ENCODE measurements around the gene WDSUB1. TPM values are rescaled to one million over a fixed set of nuclear protein-coding genes. Genes with fewer than 3 reads are reported as not detected.

WDSUB1 gene
- total RNA-seq, 1 donor from 2014 or later, result not detected

DNA sequence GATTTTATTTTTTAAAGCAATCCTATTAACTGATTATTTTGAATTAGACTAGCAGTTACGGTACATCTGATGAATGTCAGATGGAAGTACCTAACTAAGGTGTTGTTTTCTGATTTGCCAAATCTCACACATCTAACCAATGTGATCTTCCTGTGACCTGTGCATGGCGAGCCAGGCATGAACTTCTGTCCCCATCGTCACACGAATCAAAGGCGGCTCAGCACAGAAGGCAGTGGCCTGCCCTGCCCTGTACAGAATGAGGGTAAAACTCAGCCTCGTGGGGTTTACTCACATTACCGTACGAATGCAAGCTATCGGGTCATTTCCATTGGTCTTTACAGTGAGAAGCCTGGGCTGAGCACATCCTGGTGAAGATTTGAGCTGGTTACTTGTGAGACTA lies 87.3 kb downstream of the WDSUB1 start:
- H3K4me3 ChIP-seq, result no peak overlapping the region
- DNase-seq (ENCODE audit: low spot score in 2 of 2), result no peak
- peaks cover 17 to 38% of the 10 kb centered on the region in 2 donors for H3K36me3 ChIP-seq
- TF ChIP-seq, protein P1, sequence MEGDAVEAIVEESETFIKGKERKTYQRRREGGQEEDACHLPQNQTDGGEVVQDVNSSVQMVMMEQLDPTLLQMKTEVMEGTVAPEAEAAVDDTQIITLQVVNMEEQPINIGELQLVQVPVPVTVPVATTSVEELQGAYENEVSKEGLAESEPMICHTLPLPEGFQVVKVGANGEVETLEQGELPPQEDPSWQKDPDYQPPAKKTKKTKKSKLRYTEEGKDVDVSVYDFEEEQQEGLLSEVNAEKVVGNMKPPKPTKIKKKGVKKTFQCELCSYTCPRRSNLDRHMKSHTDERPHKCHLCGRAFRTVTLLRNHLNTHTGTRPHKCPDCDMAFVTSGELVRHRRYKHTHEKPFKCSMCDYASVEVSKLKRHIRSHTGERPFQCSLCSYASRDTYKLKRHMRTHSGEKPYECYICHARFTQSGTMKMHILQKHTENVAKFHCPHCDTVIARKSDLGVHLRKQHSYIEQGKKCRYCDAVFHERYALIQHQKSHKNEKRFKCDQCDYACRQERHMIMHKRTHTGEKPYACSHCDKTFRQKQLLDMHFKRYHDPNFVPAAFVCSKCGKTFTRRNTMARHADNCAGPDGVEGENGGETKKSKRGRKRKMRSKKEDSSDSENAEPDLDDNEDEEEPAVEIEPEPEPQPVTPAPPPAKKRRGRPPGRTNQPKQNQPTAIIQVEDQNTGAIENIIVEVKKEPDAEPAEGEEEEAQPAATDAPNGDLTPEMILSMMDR (IDR thresholded peaks at IDR 0.05), result no peak
- no peaks in the 10 kb centered on the region for H3K27me3 ChIP-seq
- intact Hi-C loops (cut with DNase I), result no loop called here
- H3K9me3 ChIP-seq, result no peaks in the 10 kb centered on the region
- peaks cover 3 to 30% of the 10 kb centered on the region in 2 donors for H3K4me1 ChIP-seq
- peak overlapping the region in 1 of 2 donors; percentile 3 for H3K27ac ChIP-seq

DNA sequence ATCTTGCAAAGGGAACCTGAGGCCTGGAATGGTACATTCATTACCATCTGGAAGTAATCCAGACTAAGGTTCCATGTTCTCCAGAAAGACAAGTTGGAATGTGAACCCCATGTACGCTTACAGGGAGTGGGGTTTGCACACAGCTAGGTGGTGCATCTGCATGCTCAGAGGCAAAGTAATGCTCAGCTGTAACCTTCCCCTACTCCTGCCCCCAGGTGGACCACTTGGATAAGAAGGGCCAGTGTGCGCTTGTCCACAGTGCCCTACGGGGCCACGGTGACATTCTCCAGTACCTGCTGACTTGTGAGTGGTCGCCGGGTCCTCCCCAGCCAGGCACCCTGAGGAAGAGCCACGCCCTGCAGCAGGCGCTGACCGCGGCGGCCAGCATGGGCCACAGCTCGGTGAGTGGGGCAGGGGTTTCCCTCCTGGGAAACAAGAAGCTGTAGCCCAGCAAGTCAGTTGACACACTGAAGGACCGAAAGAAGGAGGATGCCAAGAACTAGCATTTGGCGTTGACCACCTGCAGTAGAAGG lies 90.0 kb downstream of the WDSUB1 start:
- intact Hi-C loops (cut with DNase I), result loop anchor here (2.0 kb wide), 1 partner anchor 28 kb away; no protein-coding TSS in a partner anchor
- H3K36me3 ChIP-seq, result peaks cover 20 to 40% of the 10 kb centered on the region in 2 donors
- H3K27ac ChIP-seq, result no peak overlapping the region

DNA sequence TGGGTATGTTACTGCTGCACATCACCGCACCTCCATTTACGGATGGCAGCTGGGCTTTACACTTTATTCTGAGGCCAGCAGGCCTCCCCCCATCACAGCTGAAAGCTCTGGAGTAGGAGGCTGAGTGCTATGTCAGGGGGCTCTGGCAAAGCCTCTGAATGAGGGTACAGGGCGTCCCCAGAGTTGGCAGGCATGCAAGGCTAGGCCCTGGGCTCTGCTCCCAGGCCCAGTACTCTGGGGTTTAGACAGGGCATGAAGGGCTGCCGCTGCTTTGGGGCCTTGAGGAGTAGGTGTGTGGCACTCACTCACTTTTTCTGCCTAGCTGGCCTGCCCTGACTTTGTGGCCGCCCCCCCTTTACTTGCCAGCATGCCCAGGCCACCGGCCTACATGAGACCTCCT lies 90.8 kb downstream of the WDSUB1 start:
- H3K4me1 ChIP-seq, result peaks cover 0 to 9% of the 10 kb centered on the region in 2 donors
- no peaks in the 10 kb centered on the region for H3K9me3 ChIP-seq
- TF ChIP-seq, protein P1 (IDR thresholded peaks at IDR 0.05), result no peak
- peaks cover 20 to 40% of the 10 kb centered on the region in 2 donors for H3K36me3 ChIP-seq
- H3K27ac ChIP-seq, result no peak overlapping the region
- no peak overlapping the region for H3K4me3 ChIP-seq
- no peak for DNase-seq (ENCODE audit: low spot score in 2 of 2)
- intact Hi-C loops (cut with DNase I), result loop anchor here (2.0 kb wide), 1 partner anchor 27 kb away; no protein-coding TSS in a partner anchor
- H3K27me3 ChIP-seq, result no peaks in the 10 kb centered on the region

More for the DNA sequence above, 90.0 kb downstream of the WDSUB1 start:
- Histone ChIP-seq H3K27me3 (no peaks in the 10 kb centered on the region), H3K4me3 (no peak overlapping the region), H3K4me1 (peaks cover 0 to 12% of the 10 kb centered on the region in 2 donors), H3K9me3 (no peaks in the 10 kb centered on the region)
- DNase-seq (ENCODE audit: low spot score in 2 of 2), result no peak
- TF ChIP-seq, protein P1 (IDR thresholded peaks at IDR 0.05), result no peak

DNA sequence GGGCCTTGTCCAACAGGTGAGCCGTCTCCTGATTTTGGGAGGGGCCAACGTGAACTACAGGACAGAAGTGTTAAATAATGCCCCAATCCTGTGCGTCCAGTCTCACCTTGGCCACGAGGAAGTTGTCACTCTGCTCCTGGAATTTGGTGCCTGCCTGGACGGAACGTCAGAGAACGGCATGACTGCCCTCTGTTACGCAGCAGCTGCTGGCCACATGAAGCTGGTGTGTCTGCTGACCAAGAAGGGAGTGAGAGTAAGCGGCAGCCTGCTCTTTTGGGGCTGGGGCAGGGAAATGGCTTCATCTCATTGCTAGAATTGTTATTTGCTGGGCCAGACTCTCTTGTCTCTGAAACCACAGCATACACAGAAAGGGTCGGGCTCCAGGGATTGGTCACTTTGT lies 92.3 kb downstream of the WDSUB1 start:
- Histone ChIP-seq H3K4me3 (no peak overlapping the region), H3K36me3 (peaks cover 20 to 40% of the 10 kb centered on the region in 2 donors), H3K27me3 (no peaks in the 10 kb centered on the region), H3K27ac (no peak overlapping the region), H3K9me3 (no peaks in the 10 kb centered on the region), H3K4me1 (no peaks in the 10 kb centered on the region)
- TF ChIP-seq, protein P1 (IDR thresholded peaks at IDR 0.05), result no peak
- no peak for DNase-seq (ENCODE audit: low spot score in 2 of 2)
- intact Hi-C loops (cut with DNase I), result no loop called here

DNA sequence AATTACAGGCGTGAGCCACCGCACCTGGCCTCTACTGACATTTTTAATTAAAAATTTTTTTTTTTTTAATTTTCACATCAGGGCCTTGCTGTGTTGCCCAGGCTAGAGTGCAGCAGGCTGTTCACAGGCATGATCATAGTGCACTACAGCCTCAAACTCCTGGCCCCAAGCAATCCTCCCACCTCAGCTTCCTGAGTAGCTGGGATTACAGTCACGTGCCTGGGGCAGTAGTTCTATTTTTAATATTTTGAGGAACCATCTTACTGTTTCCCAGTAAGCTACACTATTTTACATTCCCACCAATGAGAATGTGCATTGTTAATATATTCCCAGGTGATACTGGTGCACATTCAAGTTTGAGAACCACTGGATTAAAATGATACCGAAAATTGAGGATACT lies 92.7 kb downstream of the WDSUB1 start:
- Histone ChIP-seq H3K36me3 (peaks cover 21 to 42% of the 10 kb centered on the region in 2 donors), H3K27ac (no peak overlapping the region), H3K4me3 (no peak overlapping the region), H3K9me3 (no peaks in the 10 kb centered on the region), H3K4me1 (no peaks in the 10 kb centered on the region), H3K27me3 (no peaks in the 10 kb centered on the region)
- intact Hi-C loops (cut with DNase I), result no loop called here
- DNase-seq (ENCODE audit: low spot score in 2 of 2), result no peak
- TF ChIP-seq, protein P1 (IDR thresholded peaks at IDR 0.05), result no peak

Measured in ascending aorta (tissue), 2 donors.